Epidermal melanocyte (primary cell): ENCODE data around the gene TRAF3IP3.

Source experiments
- DNase-seq: peaks from one replicate; pipeline ENCODE4 v3.0.0; 2011; ENCODE audit warnings: low spot score; ENCODE audit not compliant: insufficient read length

The TRAF3IP3 gene

GRCh38 chr1:209737118-209737505 is 18.7 kb upstream of the TRAF3IP3 start:
- no peak for DNase-seq

DNA sequence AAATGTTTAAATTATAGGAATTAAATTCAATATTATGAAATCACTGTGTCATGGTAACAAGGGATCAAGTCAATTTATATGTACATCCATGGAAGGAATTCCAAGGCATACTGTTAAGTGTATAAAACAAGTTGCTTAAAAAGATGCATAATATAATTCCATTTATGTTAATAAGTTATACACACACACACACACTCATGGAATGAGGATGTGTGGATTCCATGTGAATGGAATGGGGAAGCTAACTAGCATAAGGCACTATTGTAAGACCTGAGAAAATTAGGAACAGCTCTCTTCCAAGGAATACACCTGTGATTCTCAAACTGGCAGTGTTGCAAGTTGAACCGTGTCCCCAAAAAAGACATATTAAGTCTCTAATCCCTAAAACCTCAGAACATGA is 17.6 kb upstream of the TRAF3IP3 start:
- DNase-seq, result no peak

GRCh38 chr1:209741193-209741592 is 14.7 kb upstream of the TRAF3IP3 start:
- DNase-seq, result no peak

DNA sequence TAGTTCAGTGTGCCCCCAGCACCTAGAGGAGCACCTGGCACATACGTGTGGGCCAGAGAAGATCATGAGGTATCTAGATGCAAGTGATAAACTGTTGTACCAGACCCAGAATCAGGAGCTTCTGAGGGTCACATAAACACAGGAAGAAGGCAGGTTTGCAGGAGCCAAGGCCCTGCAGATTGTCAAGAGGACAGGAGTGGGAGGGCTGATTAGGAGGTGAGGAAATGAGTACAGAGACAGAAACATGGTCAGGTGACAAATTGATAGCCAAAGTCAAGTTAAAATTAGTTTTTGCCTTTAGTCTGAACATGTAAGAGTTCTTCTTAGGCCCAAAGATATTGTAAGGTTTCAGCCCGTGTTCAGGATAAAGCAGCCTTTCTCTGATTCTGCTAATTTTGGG is 14.0 kb upstream of the TRAF3IP3 start:
- no peak for DNase-seq

DNA sequence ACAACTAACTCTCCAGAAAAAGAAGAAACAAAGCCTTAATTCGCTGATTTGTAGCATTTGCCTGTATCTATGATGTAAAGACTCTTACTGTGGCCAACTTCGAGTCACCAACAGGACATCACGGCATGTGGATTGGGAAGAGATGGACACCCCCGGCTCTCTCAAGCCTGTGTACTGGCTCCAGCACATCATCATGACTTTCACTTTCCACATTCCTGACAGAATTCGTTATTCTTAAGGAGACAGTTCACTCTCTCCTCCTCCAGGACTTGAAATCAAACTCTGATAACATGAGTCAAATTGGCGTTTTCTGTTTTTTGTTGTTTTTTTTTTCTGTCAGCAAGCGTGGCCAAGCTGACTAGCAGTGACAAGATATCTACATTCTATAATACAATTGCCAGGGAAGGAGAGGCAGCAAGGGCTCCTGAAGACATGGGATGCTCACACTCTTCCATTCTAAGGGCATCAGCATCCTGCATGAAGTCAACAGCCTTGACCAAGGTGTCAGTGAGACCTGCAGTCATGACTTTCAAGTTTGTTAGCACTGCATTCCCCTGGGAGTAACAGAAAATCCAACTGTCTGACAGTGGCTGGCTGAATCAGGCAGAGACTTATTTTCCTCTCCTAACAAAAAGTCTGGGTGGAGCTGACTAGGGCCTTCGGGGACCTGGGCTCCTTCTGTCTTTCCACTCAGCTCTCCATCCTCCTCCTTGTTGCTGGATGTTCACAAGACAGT is 13.3 kb upstream of the TRAF3IP3 start:
- DNase-seq, result no peak

DNA sequence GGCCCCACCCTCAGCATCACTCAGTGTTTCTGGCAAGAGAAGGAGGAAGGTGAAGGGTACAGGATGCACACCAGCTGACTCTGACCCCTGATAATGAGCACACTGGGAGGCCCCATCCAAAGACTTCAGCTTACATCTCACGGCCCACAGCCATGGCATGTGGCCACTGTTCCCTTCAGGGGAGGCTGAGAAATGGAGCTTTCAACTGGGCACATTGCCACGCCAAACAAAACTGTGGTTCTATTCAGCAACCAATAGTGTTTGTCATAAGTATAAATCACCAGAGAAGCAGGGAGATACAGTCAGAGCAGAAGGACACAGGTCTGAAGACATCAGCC is 12.7 kb upstream of the TRAF3IP3 start:
- no peak for DNase-seq

DNA sequence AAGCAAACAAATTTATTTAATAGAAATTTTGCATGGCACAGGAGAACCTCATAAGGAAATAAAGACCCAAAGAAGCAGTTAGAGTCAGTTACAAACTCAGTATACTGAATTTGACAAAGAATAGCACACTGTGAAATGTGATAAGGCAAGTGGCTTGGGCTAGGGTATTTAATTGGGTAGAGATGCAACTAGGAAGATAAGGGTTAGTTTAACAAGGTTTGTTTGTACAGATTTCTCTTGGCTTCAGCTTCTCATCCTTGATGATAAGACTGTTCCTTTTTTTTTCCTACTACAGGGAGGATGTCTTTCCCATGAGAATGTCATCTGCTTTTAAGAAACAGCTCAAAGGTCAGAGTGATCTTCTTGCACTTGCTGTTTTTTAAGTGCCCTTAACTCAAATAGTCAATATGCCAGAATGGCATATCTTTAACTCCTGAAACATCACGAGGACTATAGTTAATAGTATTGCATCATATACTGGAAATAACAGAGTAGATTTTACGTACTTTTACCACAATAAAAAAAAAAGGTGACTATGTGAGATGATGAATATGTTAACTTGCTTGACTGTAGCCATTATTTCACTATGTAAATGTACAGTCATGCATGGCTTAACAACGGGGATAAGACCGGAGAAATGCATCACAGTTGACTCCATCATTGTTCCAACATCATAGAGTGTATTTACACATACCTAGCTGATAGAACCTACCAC is 9.2 kb upstream of the TRAF3IP3 start:
- no peak for DNase-seq

DNA sequence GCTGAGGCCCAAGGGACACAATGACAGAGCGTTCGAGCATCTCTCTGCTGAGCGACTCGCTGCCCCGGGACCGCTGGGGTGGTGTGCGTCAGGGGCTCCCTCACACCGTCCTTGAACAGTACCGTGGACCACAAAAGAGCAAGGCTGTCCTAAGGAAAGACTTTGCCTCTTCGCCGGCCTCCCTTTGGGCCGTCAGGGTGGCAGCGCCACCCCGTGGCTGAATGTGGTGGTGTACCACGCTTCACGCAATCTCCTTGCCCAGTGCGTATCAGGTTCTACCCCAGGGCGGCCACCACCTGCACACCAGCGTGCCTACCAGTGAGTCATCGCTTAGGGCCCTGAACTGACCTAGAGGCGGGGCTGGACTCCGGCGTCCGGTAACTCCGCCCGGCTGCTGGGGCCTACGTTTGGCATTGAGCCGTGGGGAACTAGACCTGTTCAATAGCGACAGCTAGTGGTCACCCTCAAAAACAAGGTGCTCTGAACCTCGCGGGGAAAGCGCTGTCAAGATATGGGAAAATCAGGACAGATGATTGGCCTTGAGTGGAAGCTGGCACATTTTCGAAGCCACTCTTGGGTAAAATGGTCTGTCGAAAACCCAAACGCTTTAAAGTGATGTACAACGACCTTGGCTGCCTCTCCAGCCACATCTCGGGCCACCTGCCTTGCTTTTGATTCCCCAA is 8.1 kb upstream of the TRAF3IP3 start:
- peak; percentile 68 for DNase-seq

GRCh38 chr1:209748620-209749019 is 7.2 kb upstream of the TRAF3IP3 start:
- DNase-seq, result no peak

DNA sequence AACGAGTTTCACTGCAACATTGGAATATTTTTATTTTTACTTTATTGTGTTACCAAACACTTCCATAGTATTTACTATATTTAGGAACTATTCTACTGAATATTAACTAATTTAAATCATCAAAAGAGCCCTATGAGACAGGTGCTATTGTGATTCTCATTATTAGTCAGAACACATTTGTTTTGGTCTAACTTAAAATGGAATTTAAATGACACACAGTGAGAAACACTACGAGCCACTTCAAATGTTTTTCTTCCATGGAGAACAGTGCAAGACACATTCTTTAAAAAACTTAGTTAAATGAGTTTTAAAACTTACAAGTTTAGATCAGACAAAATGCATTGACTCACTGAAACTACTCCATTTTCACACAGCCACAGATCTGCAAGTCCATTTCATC is 6.6 kb upstream of the TRAF3IP3 start:
- no peak for DNase-seq

DNA sequence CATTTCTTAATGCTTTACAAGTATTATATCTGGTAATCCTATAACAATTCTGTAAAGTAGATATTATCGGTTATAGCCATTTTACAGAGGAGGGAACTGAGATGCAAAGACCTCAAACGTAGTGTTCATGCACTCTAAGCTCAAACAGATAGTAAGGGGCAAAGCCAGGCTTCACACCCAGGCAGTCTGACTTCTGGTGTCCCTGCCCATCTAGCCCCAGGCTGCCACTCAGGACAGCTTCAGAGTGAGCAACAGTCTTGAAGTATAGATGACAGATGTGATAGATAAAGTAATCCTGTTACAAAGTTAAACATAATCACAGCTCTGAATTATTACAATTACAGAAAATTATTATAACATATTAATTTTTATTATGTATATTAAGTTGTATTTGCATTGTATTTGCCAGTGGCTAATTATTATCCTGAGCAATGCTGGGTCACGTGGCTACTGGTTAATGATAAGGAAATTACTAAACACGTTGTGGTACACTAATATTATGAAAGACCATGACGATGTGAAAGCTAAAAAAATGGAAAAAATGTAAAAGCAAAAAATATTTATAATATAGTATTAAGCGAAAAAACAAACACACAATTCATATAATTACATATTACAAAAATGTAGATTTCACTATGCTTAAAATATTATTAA is 6.1 kb upstream of the TRAF3IP3 start:
- DNase-seq, result no peak

- DNase-seq, result no peak
Measured at GRCh38 chr1:209751627-209752231, 4.1 kb upstream of the TRAF3IP3 start.

DNA sequence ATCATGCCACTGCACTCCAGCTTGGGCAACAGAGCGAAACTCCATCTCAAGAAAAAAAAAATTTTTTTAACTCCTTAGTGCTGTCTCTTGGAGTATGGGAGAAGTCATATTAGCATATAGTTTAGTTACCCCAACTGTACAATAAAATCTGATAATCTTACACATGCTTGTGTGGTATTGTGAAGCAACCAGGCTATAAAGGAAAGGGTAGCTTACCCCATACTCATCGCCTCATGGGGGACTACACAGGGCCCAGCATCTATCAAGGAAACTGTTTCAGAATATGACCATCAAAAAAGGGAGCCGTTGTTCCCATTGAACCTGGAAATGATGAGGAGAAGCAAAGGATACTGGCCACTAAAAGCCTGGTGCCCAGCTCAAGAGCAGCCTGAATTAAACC is 3.0 kb upstream of the TRAF3IP3 start:
- DNase-seq, result no peak

GRCh38 chr1:209755256-209755655 is 597 bp upstream of the TRAF3IP3 start:
- no peak for DNase-seq

GRCh38 chr1:209756615-209757445 is 977 bp downstream of the TRAF3IP3 start:
- DNase-seq, result no peak

DNA sequence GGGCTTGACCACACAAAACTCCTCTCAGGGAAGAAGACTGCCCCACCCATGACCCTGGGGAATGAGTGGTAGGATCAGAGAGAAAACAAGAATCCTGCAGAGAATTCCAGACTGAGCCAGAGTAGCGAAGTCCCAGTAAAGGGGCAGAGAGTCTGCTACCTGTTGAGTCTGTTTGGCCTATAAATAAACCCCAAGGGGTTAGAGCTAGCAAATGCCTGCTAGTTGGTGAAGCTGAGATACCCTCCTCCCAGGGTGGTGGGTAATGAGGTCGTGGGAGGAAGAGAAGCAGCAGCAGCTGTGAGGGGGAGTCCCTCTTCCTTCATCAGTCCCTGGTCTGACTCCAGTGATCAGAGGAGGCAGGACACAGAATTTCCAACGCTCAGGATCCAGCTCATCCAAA is 2.5 kb downstream of the TRAF3IP3 start:
- DNase-seq, result no peak

DNA sequence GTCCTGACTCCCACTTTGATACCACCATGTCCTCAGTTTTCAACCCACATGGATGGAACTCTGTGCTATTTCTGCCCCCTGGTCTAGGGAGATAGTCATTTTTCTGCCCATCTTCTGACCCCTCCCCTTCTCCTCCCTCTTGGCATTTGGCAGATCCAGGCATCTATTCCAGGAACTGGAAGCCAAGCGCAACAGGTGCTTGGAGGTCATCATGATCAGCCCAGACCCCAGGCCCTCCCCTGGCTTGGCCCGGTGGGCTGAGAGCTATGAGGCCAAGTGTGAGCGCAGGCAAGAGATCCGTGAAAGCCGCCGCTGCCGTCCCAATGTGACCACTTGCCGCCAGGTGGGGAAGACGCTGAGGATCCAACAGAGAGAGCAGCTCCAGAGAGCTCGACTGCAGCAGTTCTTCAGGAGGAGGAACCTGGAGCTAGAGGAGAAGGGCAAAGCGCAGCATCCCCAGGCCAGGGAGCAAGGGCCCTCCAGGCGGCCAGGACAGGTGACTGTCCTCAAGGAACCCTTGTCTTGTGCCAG is 4.0 kb downstream of the TRAF3IP3 start:
- DNase-seq, result no peak

DNA sequence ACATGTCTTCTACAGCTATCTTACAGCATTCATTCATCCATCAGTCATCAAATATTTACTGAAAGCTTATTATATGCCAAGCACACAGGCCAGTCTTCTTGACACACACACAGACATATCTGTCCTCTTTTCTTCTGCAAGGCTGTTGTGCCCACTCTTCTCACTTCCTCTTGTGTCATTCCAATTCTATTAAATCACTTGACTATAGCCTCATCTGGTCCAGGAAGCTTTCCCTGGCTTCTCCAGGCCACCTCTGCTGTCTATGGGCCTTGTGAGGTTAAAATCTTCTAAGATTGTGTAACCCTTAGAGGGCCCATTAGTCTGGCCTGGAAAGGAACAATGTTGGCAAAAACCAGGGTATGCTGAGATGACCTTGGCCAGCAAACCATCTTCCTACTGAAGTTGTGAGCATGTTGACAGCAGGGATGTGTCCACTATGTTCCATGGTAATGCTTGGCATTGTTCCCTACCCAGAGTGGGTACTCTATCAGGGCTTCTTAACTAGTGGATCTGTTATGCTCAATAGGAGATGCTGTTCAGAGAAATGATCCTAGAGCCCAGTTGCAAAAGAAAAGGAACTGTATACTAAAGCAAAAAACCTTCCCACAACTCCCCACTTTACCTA is 5.3 kb downstream of the TRAF3IP3 start:
- no peak for DNase-seq

GRCh38 chr1:209766051-209766450 is 10.2 kb downstream of the TRAF3IP3 start:
- DNase-seq, result no peak

- no peak for DNase-seq
Measured at GRCh38 chr1:209767096-209767495, 11.2 kb downstream of the TRAF3IP3 start.
